ENCODE measurements around the gene IGFBPL1. TPM values are rescaled to one million over a fixed set of nuclear protein-coding genes. Genes with fewer than 3 reads are reported as not detected.

Gene IGFBPL1
- total and polyA plus RNA-seq, 2 of the 13 experiments (the other 11 are each of a cell fraction or from before 2014, with no cell fraction given), result 0.24 TPM; not detected in 1

- intact Hi-C loops (cut with micrococcal nuclease; ENCODE audit: unreplicated experiment) (loop anchor here (5.0 kb wide), 1 partner anchor 254 kb away; no protein-coding TSS in a partner anchor), in situ Hi-C loops (cut with HindIII; ENCODE audit: extremely low pct_ligation_motif_present, low pct_unique_long_range_greater_than_20kb) (no loop called here)
- TF ChIP-seq ZNF333 (CRISPR knock-in tag; IDR thresholded peaks at IDR 0.05; ENCODE audit: borderline replicate concordance) (no peak), KDM5A (IDR thresholded peaks at IDR 0.05; ENCODE audit: borderline replicate concordance, low read length) (no peak), FOXK1 (CRISPR knock-in tag; IDR thresholded peaks at IDR 0.05; ENCODE audit: borderline replicate concordance, low read depth) (no peak), CBX2 (IDR thresholded peaks at IDR 0.05; ENCODE audit: low read depth, low read length) (no peak), CBX2 (CRISPR knock-in tag; IDR thresholded peaks at IDR 0.05; ENCODE audit: low read depth) (no peak), ZNF572 (CRISPR knock-in tag; IDR thresholded peaks at IDR 0.05) (no peak), ZNF646 (CRISPR knock-in tag; IDR thresholded peaks at IDR 0.05) (no peak), ZBTB3 (CRISPR knock-in tag; IDR thresholded peaks at IDR 0.05; ENCODE audit: borderline replicate concordance, low read depth) (no peak), ZNF790 (CRISPR knock-in tag; IDR thresholded peaks at IDR 0.05; ENCODE audit: borderline replicate concordance) (no peak), EED (CRISPR knock-in tag; IDR thresholded peaks at IDR 0.05) (no peak), MAFK (conservative IDR thresholded peaks at IDR 0.05 in 1 of 2, IDR thresholded peaks at IDR 0.05 in 1 of 2; ENCODE audit: low read length in 2 of 2) (no peak), MEIS1 (CRISPR knock-in tag; IDR thresholded peaks at IDR 0.05; ENCODE audit: borderline replicate concordance) (no peak), GRHL1 (CRISPR knock-in tag; conservative IDR thresholded peaks at IDR 0.05) (no peak), SMYD3 (CRISPR knock-in tag; IDR thresholded peaks at IDR 0.05) (no peak), ZNF503 (CRISPR knock-in tag; IDR thresholded peaks at IDR 0.05) (no peak), ARNT (IDR thresholded peaks at IDR 0.05) (no peak)
Observed at GRCh38 chr9:38418366-38418765, 5.9 kb downstream of the IGFBPL1 start.

More at GRCh38 chr9:38418366-38418765, 5.9 kb downstream of the IGFBPL1 start:
- ChIA-PET POLR2A (no interaction called here), CTCF (ENCODE audit: low intra/inter-chr PET ratio, low total read pairs) (no interaction called here)
- no peaks in the 10 kb centered on the region for H3K36me3 ChIP-seq (replicated peaks in 1 of 2; ENCODE audit: control insufficient read depth in 1 of 2, insufficient read depth in 2 of 2, low read length in 2 of 2)
- no peaks in the 10 kb centered on the region for H3K79me2 ChIP-seq (ENCODE audit: insufficient read depth, low read length)
- peaks cover 20% of the 10 kb centered on the region for H3K4me1 ChIP-seq (ENCODE audit: insufficient read depth, low read length)
- no peaks in the 10 kb centered on the region for H3K9me3 ChIP-seq (ENCODE audit: low read length)
- H3K4me3 ChIP-seq (replicated peaks in 1 of 3; ENCODE audit: insufficient read depth in 1 of 3, low read depth in 2 of 3, low read length in 3 of 3), result no peak overlapping the region
- H3K4me2 ChIP-seq (ENCODE audit: low read depth, low read length), result no peak overlapping the region
- no peak overlapping the region for H2AFZ ChIP-seq (ENCODE audit: low read length)
- ATAC-seq (no peak), FAIRE-seq (no peak), DNase-seq (ENCODE audit: low spot score) (no peak)
- no TSS peak for BruUV-seq (replicated peaks)
- no peak overlapping the region for H3K9ac ChIP-seq (ENCODE audit: insufficient read depth, low read depth, low read length)
- peaks cover 6 to 46% of the 10 kb centered on the region in 2 experiments for H3K27me3 ChIP-seq (ENCODE audit: control insufficient read depth in 1 of 2, insufficient read depth in 2 of 2, low read length in 2 of 2)
- no peaks in the 10 kb centered on the region for H4K20me1 ChIP-seq (ENCODE audit: insufficient read depth, low read length)
- no peak overlapping the region for H3K27ac ChIP-seq (ENCODE audit: extremely low read length, insufficient read depth, low read length)
- WGBS (ENCODE audit: low lambda C conversion rate), result 100% methylated on average over 1 of the region's 1 CpG

All from HepG2 (cell line).